Smooth muscle cell (in vitro differentiated cells): Measurements from ENCODE around the gene CTU1. TPM values are rescaled to one million over a fixed set of nuclear protein-coding genes. Genes with fewer than 3 reads are reported as not detected.
"Not testable (repeated sequence)": the region's sequence is repeated elsewhere in the genome, so short reads cannot be mapped to it uniquely, and the experiment has no call there.

Experiments
- DNase-seq: peaks from one replicate; lab custom pipeline; 2025; ENCODE audit not compliant: unreplicated experiment; lab: John Stamatoyannopoulos, UW
- H2AFZ ChIP-seq: fragments of 200-600 bp; sonication (generic); 2 replicates; pipeline ENCODE4 v1.6.0; 2016; ENCODE audit warnings: antibody characterized with exemption, low read depth, mild to moderate bottlenecking
- H3F3A ChIP-seq: fragments of 200-600 bp; sonication (generic); 2 replicates; pipeline ENCODE4 v1.6.0; 2017; ENCODE audit warnings: antibody characterized with exemption, low read depth
- H3K27ac ChIP-seq: fragments of 200-600 bp; sonication (generic); 2 replicates; pipeline ENCODE4 v1.5.1; 2016; ENCODE audit warnings: low read depth, mild to moderate bottlenecking
- H3K27me3 ChIP-seq: fragments of 200-600 bp; sonication (generic); 2 replicates; pipeline ENCODE4 v1.6.1; 2016; ENCODE audit warnings: low read depth, mild to moderate bottlenecking
- H3K36me3 ChIP-seq: fragments of 200-600 bp; sonication (generic); 2 replicates; pipeline ENCODE4 v1.5.1; 2016; ENCODE audit warnings: low read depth
- H3K4me1 ChIP-seq: fragments of 200-600 bp; sonication (generic); 2 replicates; pipeline ENCODE4 v1.5.1; 2016; ENCODE audit warnings: low read depth
- H3K4me2 ChIP-seq: fragments of 200-600 bp; sonication (generic); 2 replicates; pipeline ENCODE4 v1.6.0; 2016; ENCODE audit warnings: mild to moderate bottlenecking
- H3K4me3 ChIP-seq: fragments of 200-600 bp; sonication (generic); 2 replicates; pipeline ENCODE4 v1.5.1; 2016; ENCODE audit warnings: mild to moderate bottlenecking
- H3K79me2 ChIP-seq: fragments of 200-600 bp; sonication (generic); 2 replicates; pipeline ENCODE4 v1.6.0; 2016; ENCODE audit warnings: low read depth, mild to moderate bottlenecking
- H3K9ac ChIP-seq: fragments of 200-600 bp; sonication (generic); 2 replicates; pipeline ENCODE4 v1.6.0; 2016; ENCODE audit warnings: low read depth
- H3K9me3 ChIP-seq: fragments of 200-600 bp; sonication (generic); replicated peaks from 2 replicates; pipeline ENCODE4 v1.5.1; 2016; ENCODE audit warnings: low read depth
- H4K20me1 ChIP-seq: fragments of 200-600 bp; sonication (generic); 2 replicates; pipeline ENCODE4 v1.6.0; 2016; ENCODE audit warnings: low read depth
- CTCF ChIP-seq: fragments of 200-600 bp; sonication (generic); IDR thresholded peaks from 2 replicates; pipeline ENCODE4 v1.5.1; 2017; ENCODE audit warnings: borderline replicate concordance, mild to moderate bottlenecking, antibody characterized with exemption; ENCODE audit not compliant: insufficient read depth, poor library complexity, severe bottlenecking
- WGBS: methylation state at CpG from one replicate; pipeline ENCODE4 v1.1.7; 2016; ENCODE audit warnings: low lambda C conversion rate; 5-methylcytosine and 5-hydroxymethylcytosine counted together
- polyA plus RNA-seq: library from polyadenylated mRNA; unstranded; fragments of >200 nt; fragmentation: Nextera tagmentation; extraction: Ambion mirVana; gene quantifications from 2 replicates; pipeline ENCODE4 v1.2.1, GENCODE V29; 2016
- total RNA-seq: library from RNA; depleted of rRNA; stranded (reverse); fragments of >200 nt; gene quantifications from 2 replicates; pipeline ENCODE4 v1.2.3, GENCODE V29; 2014

The CTU1 gene
- total and polyA plus RNA-seq, 2 experiments from 2014 or later = 4.7 to 9.8 TPM

- Histone ChIP-seq H3K36me3 (no peaks in the 10 kb centered on the region), H3K9ac (no peak overlapping the region), H3K27ac (no peak overlapping the region), H3K4me1 (no peaks in the 10 kb centered on the region), H3K4me2 (no peak overlapping the region), H3K9me3 (no peaks in the 10 kb centered on the region), H2AFZ (no peak overlapping the region), H3K27me3 (no peaks in the 10 kb centered on the region), H3K4me3 (no peak overlapping the region), H3K79me2 (no peaks in the 10 kb centered on the region), H3F3A (no peaks in the 10 kb centered on the region), H4K20me1 (no peaks in the 10 kb centered on the region)
- TF ChIP-seq CTCF = no peak
- 81% methylated on average over 8 of the region's 11 CpGs for WGBS
- no peak for DNase-seq
Measured at GRCh38 chr19:51144482-51145045, 36.4 kb upstream of the CTU1 start.

GRCh38 chr19:51143486-51143885, 35.3 kb upstream of the CTU1 start:
- no peak overlapping the region for H3K9ac ChIP-seq
- H3K27me3 ChIP-seq = no peaks in the 10 kb centered on the region
- no peaks in the 10 kb centered on the region for H3K79me2 ChIP-seq
- no peaks in the 10 kb centered on the region for H3K4me1 ChIP-seq
- H3K9me3 ChIP-seq = no peaks in the 10 kb centered on the region
- no peak for TF ChIP-seq CTCF
- H2AFZ ChIP-seq = no peak overlapping the region
- H3K27ac ChIP-seq = no peak overlapping the region
- no peaks in the 10 kb centered on the region for H3K36me3 ChIP-seq
- H3K4me3 ChIP-seq = no peak overlapping the region
- no peak overlapping the region for H3K4me2 ChIP-seq
- DNase-seq = no peak
- H3F3A ChIP-seq = no peaks in the 10 kb centered on the region
- WGBS = 87% methylated on average over 5 of the region's 5 CpGs
- H4K20me1 ChIP-seq = no peaks in the 10 kb centered on the region

GRCh38 chr19:51142809-51143475, 34.7 kb upstream of the CTU1 start:
- H3K27me3 ChIP-seq, H3K4me2 ChIP-seq, H3K79me2 ChIP-seq, H3K9me3 ChIP-seq, H3F3A ChIP-seq, DNase-seq, H3K27ac ChIP-seq, H3K9ac ChIP-seq, H2AFZ ChIP-seq, H3K36me3 ChIP-seq, H3K4me3 ChIP-seq, H4K20me1 ChIP-seq, H3K4me1 ChIP-seq: not testable (repeated sequence)
- WGBS = 87% methylated on average over 12 of the region's 15 CpGs

- no peak for DNase-seq
Measured at GRCh38 chr19:51142119-51142518, 33.9 kb upstream of the CTU1 start, which contains the start of gene SIGLEC7. TSS of gene SIGLEC7 (plus strand) at chr19:51142301. CDS start at chr19:51142370, 69 bp downstream.

More at GRCh38 chr19:51142119-51142518, 33.9 kb upstream of the CTU1 start, which contains the start of gene SIGLEC7:
- Histone ChIP-seq H3K27me3 (no peaks in the 10 kb centered on the region), H3K9me3 (no peaks in the 10 kb centered on the region), H4K20me1 (no peaks in the 10 kb centered on the region), H3K36me3 (no peaks in the 10 kb centered on the region), H3K79me2 (no peaks in the 10 kb centered on the region), H3K4me2 (no peak within 1 kb of the TSS), H2AFZ (no peak within 1 kb of the TSS), H3K27ac (no peak within 1 kb of the TSS), H3K4me3 (no peak within 1 kb of the TSS), H3K4me1 (no peaks in the 10 kb centered on the region), H3K9ac (no peak within 1 kb of the TSS), H3F3A (no peaks in the 10 kb centered on the region)
- WGBS = 86% methylated on average over 12 of the region's 14 CpGs
- TF ChIP-seq CTCF = no peak
